Measurements from ENCODE around the gene MCM7.
A peak's percentile ranks its signal among the peaks of the same experiment; 100 is the strongest.

Gene MCM7

DNA sequence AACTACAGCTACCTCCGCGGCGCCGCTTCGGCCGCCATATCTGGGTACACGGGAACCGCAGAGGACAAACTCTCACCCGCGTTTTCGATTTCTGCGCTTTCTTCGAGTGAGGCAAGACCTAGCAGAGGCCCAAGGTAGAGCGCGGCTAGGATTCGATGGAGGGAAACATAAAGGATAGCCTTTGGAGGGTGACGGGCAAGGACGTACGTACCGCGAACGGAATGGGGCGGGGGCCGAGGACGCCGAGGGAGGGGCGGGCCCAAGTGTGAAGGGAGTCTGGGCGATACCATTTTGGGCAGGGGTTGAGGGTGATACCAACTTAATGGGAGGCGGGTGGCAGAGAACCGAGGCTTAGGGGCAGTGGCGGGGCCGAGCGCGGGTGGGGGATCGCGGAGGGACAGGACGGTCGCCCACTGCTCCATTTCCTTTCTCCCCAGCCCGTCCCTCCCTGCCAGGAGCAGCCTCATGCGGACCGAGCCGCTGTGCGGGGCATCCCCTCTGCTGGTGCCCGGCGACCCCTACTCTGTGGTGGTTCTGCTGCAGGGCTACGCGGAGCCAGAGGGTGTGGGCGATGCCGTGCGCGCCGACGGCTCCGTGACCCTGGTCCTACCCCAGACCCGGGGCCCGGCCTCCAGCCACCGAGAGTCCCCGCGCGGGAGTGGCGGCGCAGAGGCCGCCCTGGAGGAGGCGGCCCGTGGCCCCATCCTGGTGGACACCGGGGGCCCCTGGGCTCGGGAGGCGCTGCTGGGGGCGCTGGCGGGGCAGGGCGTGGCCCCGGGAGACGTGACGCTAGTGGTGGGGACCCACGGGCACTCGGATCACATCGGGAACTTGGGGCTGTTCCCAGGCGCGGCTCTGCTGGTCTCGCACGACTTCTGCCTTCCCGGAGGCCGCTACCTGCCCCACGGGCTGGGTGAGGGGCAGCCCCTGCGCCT, 26.0 kb upstream of the MCM7 start, which contains the start of gene MBLAC1:
Gene MBLAC1, plus strand, starts transcription at position 37 of the 935 bp plus-strand sequence. Its CDS starts 429 bp downstream, at position 466.
- peak within 1 kb of the TSS; percentile 95 for H3K14ac ChIP-seq (ENCODE audit: low read length)
- H3K4ac ChIP-seq (ENCODE audit: low read length): peak within 1 kb of the TSS; percentile 86
- peak; percentile 95 for DNase-seq (ENCODE audit: low spot score)
- H3K9ac ChIP-seq (ENCODE audit: low read depth, low read length, poor library complexity): peak within 1 kb of the TSS; percentile 96
- peak within 1 kb of the TSS; percentile 92 for H3K4me2 ChIP-seq (ENCODE audit: insufficient read depth, low read length, poor library complexity, severe bottlenecking)
- H2BK120ac ChIP-seq (ENCODE audit: low read depth, low read length): no peak within 1 kb of the TSS
- H2AFZ ChIP-seq (ENCODE audit: low read length): peak within 1 kb of the TSS; percentile 99
- H3K4me1 ChIP-seq (ENCODE audit: control insufficient read depth in 2 of 2, insufficient read depth in 1 of 2, low read depth in 1 of 2, low read length in 2 of 2): peaks cover 3 to 6% of the 10 kb centered on the region in 2 donors
- peak within 1 kb of the TSS; percentile 74 to 94 for H3K4me3 ChIP-seq (ENCODE audit: low read length in 2 of 2)
- peak within 1 kb of the TSS; percentile 99 for H3K18ac ChIP-seq (ENCODE audit: low read length)
- H3K23ac ChIP-seq (ENCODE audit: low read depth, low read length, poor library complexity): peak within 1 kb of the TSS; percentile 76
- H3K79me1 ChIP-seq (ENCODE audit: low read depth, low read length): peaks cover 2% of the 10 kb centered on the region
- H3K27ac ChIP-seq (replicated peaks; ENCODE audit: low read length): peak within 1 kb of the TSS; percentile 99
- H2BK12ac ChIP-seq (ENCODE audit: low read length): peak within 1 kb of the TSS; percentile 96
- H3K9me3 ChIP-seq (replicated peaks in 1 of 2; ENCODE audit: control insufficient read depth in 2 of 2, insufficient read depth in 1 of 2, low read depth in 1 of 2, low read length in 2 of 2): no peaks in the 10 kb centered on the region
- H4K8ac ChIP-seq (ENCODE audit: low read depth, low read length): peak within 1 kb of the TSS; percentile 97
- peaks cover 0 to 15% (median 0%) of the 10 kb centered on the region in 3 experiments for H3K27me3 ChIP-seq (ENCODE audit: control insufficient read depth in 3 of 3, insufficient read depth in 3 of 3, low read depth in 1 of 3, low read length in 3 of 3)
- peak within 1 kb of the TSS; percentile 85 for H2BK5ac ChIP-seq (ENCODE audit: low read length)
- peak within 1 kb of the TSS; percentile 50 for H2AK5ac ChIP-seq (ENCODE audit: low read depth, low read length)
- H2BK15ac ChIP-seq (ENCODE audit: low read length): peak within 1 kb of the TSS; percentile 96
- peaks cover 4 to 21% of the 10 kb centered on the region in 2 donors for H3K36me3 ChIP-seq (replicated peaks in 1 of 2; ENCODE audit: control insufficient read depth in 2 of 2, insufficient read depth in 2 of 2, low read length in 2 of 2)
- WGBS, 2 donors (ENCODE audit: extremely low coverage in 2 of 2, insufficient read length in 2 of 2, insufficient replicate concordance in 1 of 2): no CpG with 5 or more reads among the region's 85 CpGs
- H4K91ac ChIP-seq (ENCODE audit: low read depth, low read length, poor library complexity): peak within 1 kb of the TSS; percentile 89

DNA sequence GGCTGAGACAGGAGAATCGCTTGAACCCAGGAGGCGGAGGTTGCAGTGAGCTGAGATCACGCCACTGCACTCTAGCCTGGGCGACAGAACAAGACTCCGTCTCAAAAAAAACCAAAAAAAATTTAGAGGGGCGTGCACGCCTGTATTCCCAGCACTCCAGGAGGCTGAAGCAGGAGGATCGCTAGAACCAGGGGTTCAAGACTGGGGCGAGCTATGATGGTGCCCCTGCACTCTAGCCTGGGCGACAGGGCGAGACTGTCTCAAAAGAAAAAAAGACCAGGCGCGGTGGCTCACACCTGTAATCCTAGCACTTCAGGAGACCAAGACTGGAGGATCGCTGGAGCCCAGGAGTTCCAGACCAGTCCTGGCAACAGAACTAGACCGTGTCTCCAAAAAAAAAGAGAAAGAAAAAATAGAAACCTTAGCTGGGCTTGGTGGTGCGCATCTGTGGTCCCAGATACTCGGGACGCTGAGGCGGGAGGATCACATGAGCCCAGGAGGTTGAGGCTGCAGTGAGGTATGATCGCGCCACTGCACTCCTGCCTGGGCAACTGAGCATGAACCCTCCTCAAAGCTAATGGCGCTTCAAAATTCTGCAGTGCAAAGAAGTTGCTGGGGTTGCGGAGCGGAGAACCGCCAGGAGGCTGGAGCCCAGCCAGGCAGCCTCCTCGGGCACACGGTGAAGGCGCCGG, 25.2 kb upstream of the MCM7 start:
- H2BK12ac ChIP-seq (ENCODE audit: low read length): no peak overlapping the region
- H3K18ac ChIP-seq (ENCODE audit: low read length): peak overlapping the region; percentile 99
- H3K4ac ChIP-seq (ENCODE audit: low read length): no peak overlapping the region
- no peaks in the 10 kb centered on the region for H3K9me3 ChIP-seq (replicated peaks in 1 of 2; ENCODE audit: control insufficient read depth in 2 of 2, insufficient read depth in 1 of 2, low read depth in 1 of 2, low read length in 2 of 2)
- peak overlapping the region; percentile 10 for H2AK5ac ChIP-seq (ENCODE audit: low read depth, low read length)
- H2BK120ac ChIP-seq (ENCODE audit: low read depth, low read length): no peak overlapping the region
- H3K4me3 ChIP-seq (ENCODE audit: low read length in 2 of 2): peak overlapping the region; percentile 74 to 94
- H2BK5ac ChIP-seq (ENCODE audit: low read length): peak overlapping the region; percentile 85
- peak overlapping the region; percentile 55 for H2BK15ac ChIP-seq (ENCODE audit: low read length)
- H4K91ac ChIP-seq (ENCODE audit: low read depth, low read length, poor library complexity): no peak overlapping the region
- H4K8ac ChIP-seq (ENCODE audit: low read depth, low read length): peak overlapping the region; percentile 97
- peak overlapping the region; percentile 99 for H2AFZ ChIP-seq (ENCODE audit: low read length)
- WGBS, 2 donors (ENCODE audit: extremely low coverage in 2 of 2, insufficient read length in 2 of 2, insufficient replicate concordance in 1 of 2): no CpG with 5 or more reads among the region's 29 CpGs
- DNase-seq (ENCODE audit: low spot score): no peak
- H3K23ac ChIP-seq (ENCODE audit: low read depth, low read length, poor library complexity): peak overlapping the region; percentile 76
- peaks cover 3 to 6% of the 10 kb centered on the region in 2 donors for H3K4me1 ChIP-seq (ENCODE audit: control insufficient read depth in 2 of 2, insufficient read depth in 1 of 2, low read depth in 1 of 2, low read length in 2 of 2)
- no peak overlapping the region for H3K14ac ChIP-seq (ENCODE audit: low read length)
- peaks cover 2% of the 10 kb centered on the region for H3K79me1 ChIP-seq (ENCODE audit: low read depth, low read length)
- peak overlapping the region; percentile 96 for H3K9ac ChIP-seq (ENCODE audit: low read depth, low read length, poor library complexity)
- peak overlapping the region; percentile 92 for H3K4me2 ChIP-seq (ENCODE audit: insufficient read depth, low read length, poor library complexity, severe bottlenecking)
- peaks cover 0 to 15% (median 0%) of the 10 kb centered on the region in 3 experiments for H3K27me3 ChIP-seq (ENCODE audit: control insufficient read depth in 3 of 3, insufficient read depth in 3 of 3, low read depth in 1 of 3, low read length in 3 of 3)
- peaks cover 4 to 22% of the 10 kb centered on the region in 2 donors for H3K36me3 ChIP-seq (replicated peaks in 1 of 2; ENCODE audit: control insufficient read depth in 2 of 2, insufficient read depth in 2 of 2, low read length in 2 of 2)
- H3K27ac ChIP-seq (replicated peaks; ENCODE audit: low read length): peak overlapping the region; percentile 99

DNA sequence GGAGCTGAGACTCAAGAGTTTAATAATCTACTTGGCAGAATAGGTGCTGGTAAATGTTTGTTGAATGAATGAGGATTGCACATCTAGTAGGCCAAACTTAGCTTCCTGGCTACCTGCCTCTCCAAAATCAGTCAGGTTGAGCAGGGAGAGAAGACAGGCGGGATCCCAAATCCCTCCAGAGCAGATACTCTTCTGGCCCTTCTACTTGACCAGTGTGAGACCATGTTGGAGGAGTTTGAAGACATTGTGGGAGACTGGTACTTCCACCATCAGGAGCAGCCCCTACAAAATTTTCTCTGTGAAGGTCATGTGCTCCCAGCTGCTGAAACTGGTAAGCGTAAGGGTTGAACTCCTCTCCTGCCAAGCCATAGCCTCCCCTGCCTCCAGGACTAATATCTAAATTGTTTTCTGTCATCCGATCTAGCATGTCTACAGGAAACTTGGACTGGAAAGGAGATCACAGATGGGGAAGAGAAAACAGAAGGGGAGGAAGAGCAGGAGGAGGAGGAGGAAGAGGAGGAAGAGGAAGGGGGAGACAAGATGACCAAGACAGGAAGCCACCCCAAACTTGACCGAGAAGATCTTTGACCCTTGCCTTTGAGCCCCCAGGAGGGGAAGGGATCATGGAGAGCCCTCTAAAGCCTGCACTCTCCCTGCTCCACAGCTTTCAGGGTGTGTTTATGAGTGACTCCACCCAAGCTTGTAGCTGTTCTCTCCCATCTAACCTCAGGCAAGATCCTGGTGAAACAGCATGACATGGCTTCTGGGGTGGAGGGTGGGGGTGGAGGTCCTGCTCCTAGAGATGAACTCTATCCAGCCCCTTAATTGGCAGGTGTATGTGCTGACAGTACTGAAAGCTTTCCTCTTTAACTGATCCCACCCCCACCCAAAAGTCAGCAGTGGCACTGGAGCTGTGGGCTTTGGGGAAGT, 23.4 kb upstream of the MCM7 start:
- H3K4ac ChIP-seq (ENCODE audit: low read length): no peak overlapping the region
- H3K9ac ChIP-seq (ENCODE audit: low read depth, low read length, poor library complexity): no peak overlapping the region
- no peak overlapping the region for H4K8ac ChIP-seq (ENCODE audit: low read depth, low read length)
- no peak overlapping the region for H3K23ac ChIP-seq (ENCODE audit: low read depth, low read length, poor library complexity)
- H3K4me2 ChIP-seq (ENCODE audit: insufficient read depth, low read length, poor library complexity, severe bottlenecking): no peak overlapping the region
- H3K4me1 ChIP-seq (ENCODE audit: control insufficient read depth in 2 of 2, insufficient read depth in 1 of 2, low read depth in 1 of 2, low read length in 2 of 2): peaks cover 7 to 12% of the 10 kb centered on the region in 2 donors
- no CpG with 5 or more reads among the region's 4 CpGs for WGBS, 2 donors (ENCODE audit: extremely low coverage in 2 of 2, insufficient read length in 2 of 2, insufficient replicate concordance in 1 of 2)
- H3K27me3 ChIP-seq (ENCODE audit: control insufficient read depth in 3 of 3, insufficient read depth in 3 of 3, low read depth in 1 of 3, low read length in 3 of 3): peaks cover 0 to 15% (median 0%) of the 10 kb centered on the region in 3 experiments
- H3K14ac ChIP-seq (ENCODE audit: low read length): no peak overlapping the region
- no peak overlapping the region for H3K4me3 ChIP-seq (ENCODE audit: low read length in 2 of 2)
- H2BK12ac ChIP-seq (ENCODE audit: low read length): no peak overlapping the region
- H3K18ac ChIP-seq (ENCODE audit: low read length): no peak overlapping the region
- no peak overlapping the region for H4K91ac ChIP-seq (ENCODE audit: low read depth, low read length, poor library complexity)
- H2BK5ac ChIP-seq (ENCODE audit: low read length): no peak overlapping the region
- H2BK15ac ChIP-seq (ENCODE audit: low read length): no peak overlapping the region
- H2BK120ac ChIP-seq (ENCODE audit: low read depth, low read length): no peak overlapping the region
- H3K9me3 ChIP-seq (replicated peaks in 1 of 2; ENCODE audit: control insufficient read depth in 2 of 2, insufficient read depth in 1 of 2, low read depth in 1 of 2, low read length in 2 of 2): no peaks in the 10 kb centered on the region
- no peak overlapping the region for H2AK5ac ChIP-seq (ENCODE audit: low read depth, low read length)
- peaks cover 2% of the 10 kb centered on the region for H3K79me1 ChIP-seq (ENCODE audit: low read depth, low read length)
- no peak overlapping the region for H2AFZ ChIP-seq (ENCODE audit: low read length)
- H3K27ac ChIP-seq (replicated peaks; ENCODE audit: low read length): no peak overlapping the region
- DNase-seq (ENCODE audit: low spot score): no peak
- peaks cover 4 to 22% of the 10 kb centered on the region in 2 donors for H3K36me3 ChIP-seq (replicated peaks in 1 of 2; ENCODE audit: control insufficient read depth in 2 of 2, insufficient read depth in 2 of 2, low read length in 2 of 2)

Data from neuronal stem cell (in vitro differentiated cells).